Brain pericyte (primary cell): ENCODE data around the gene ITGB5.
A peak's percentile ranks its signal among the peaks of the same experiment; 100 is the strongest.
"Not testable (repeated sequence)": the region's sequence is repeated elsewhere in the genome, so short reads cannot be mapped to it uniquely, and the experiment has no call there.

ENCODE experiments used
- DNase-seq: peaks from one replicate; pipeline ENCODE4 v3.0.0-alpha.2; 2012; ENCODE audit warnings: low read depth, low spot score

ITGB5 gene

GRCh38 chr3:124837730-124838186 lies 49.4 kb downstream of the ITGB5 start:
- DNase-seq, result no peak

DNA sequence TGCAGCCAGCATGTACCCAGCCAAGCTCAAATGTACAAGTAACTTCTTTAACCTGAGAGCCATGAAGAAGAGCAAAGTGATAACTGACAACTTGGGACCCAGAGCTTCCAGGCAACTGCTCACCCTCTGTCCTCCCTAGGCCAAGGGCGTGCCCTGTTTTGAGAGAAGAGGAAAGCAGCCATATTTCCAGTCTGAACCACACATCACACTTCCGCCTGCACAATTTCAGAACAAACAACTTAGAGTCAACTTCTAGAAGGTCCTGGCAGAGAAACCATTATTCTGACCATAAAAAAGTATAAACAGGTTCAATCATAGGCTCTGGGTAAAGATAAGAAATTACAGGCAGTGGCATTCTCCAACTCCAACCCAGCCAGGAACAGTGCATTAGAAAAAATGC lies 50.1 kb downstream of the ITGB5 start:
- DNase-seq, result no peak

DNA sequence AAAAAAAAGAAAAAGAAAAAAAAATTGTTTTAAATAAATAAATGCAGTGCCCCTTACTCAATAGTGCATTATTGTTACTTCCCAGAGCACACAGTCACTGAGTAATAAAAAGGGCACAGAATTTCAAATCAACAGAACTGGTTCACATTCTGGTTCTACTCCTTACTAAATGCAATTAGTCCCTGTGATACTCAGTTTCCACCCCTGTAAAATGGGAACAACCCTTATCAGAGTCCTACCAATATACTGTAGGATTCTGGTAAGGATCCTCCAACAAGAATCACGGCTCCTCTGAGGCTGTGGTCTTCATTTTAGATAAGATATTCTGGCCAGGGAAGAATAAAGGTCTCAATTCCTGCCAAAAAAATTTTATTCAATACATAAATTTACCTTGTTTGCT lies 50.7 kb downstream of the ITGB5 start:
- no peak for DNase-seq

DNA sequence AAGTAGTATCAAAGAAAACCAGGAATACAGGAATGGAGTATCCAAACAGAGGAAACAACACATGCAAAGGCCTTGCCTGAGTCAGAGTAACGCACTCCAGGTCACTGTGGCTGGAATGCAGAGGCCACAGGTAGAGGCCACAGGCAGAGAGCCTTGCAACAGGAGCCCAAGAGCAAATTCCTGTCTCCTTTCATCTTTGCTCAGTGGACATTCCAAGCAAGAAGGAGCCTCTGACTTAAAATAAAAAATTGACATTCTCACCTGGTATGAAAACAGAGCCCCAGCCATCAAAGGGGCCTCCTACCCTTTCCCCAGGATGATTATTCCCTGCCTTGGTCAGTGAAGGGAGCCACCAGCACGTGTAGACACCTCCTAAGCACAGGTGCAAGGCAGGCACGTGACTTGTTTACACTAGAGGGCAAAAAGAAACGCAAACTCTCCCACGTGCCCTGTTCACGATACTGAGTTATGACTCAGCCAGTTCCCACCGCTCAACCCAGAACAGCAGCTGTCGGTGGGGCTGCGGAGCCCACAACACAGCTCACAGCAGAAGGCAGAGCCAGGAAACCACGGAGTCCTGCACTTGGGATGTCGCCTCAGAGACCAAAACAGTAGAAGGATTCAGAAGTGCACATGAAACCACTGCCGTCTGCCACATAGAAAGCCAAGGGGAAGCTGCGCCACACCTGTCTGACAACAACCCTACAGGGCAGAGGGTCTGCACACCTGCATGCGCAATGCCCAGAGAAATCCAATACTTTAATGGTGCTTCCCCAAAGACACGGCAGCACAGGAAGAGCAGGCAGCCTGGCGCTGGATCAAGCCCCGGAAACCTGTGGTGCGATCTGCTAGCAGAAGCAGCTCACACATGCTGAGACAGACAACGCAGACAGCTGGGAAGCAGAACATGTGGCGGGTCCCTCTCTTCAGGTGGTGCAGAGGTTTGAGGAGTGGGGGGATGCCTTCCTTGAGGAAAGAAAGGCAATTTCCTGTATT lies 52.1 kb downstream of the ITGB5 start:
- DNase-seq, result peak; percentile 87

DNA sequence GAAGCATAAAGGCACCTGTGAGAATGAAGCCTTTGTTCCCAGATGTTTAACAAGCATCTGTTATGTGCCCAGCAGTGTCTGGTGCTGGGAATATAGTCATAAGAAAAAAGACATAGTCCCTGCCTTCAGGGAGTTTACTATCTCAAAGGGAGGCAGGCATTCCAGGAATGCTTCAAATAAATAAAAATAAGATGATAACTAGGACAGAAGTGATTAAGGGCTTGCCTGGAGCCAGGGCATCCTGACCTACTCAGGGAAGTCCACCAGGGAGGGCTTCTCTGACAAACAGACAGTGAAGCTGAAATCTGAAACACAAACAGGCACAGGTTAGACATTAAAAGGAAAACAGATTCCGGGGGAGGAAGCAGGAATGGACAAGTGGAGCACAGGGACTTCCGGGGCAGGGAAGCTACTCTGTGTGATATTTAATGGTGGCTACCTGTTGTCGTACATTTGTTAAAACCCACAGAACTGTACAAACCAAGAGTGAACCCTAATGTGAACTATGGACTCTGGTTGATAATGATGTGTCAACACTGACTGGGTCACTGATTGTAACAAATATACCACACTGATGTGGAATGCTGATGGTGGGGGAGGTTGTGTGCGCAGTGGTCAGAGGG lies 53.3 kb downstream of the ITGB5 start:
- no peak for DNase-seq

GRCh38 chr3:124832782-124833709 lies 54.1 kb downstream of the ITGB5 start:
- DNase-seq, result no peak

GRCh38 chr3:124831628-124832199 lies 55.5 kb downstream of the ITGB5 start:
- no peak for DNase-seq

GRCh38 chr3:124829819-124830554 lies 57.2 kb downstream of the ITGB5 start:
- DNase-seq, result no peak

- DNase-seq, result no peak
Measured at GRCh38 chr3:124829178-124829818, 57.9 kb downstream of the ITGB5 start.

GRCh38 chr3:124827476-124828206 lies 59.5 kb downstream of the ITGB5 start:
- not testable (repeated sequence) for DNase-seq

GRCh38 chr3:124826703-124827102 lies 60.5 kb downstream of the ITGB5 start:
- no peak for DNase-seq

- no peak for DNase-seq
Measured at GRCh38 chr3:124824286-124824915, 62.8 kb downstream of the ITGB5 start.

DNA sequence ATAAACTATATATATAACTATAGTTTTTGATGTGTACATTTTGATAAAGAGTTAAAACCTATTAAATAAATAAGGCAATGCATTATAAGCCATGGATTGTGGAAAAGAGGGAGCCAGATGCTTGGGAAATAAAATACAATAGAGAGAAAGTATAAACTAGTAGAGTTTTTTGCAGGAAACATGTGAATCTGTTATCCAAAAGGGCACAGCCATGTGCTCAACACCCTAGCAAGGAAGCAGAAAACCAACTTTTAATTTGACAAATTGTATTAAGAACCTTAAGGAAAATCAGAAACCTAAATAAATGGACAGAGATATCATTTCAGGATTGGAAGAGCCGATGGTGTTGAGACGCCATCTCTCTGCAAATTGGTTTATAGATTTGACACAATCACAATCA lies 63.5 kb downstream of the ITGB5 start:
- DNase-seq, result no peak

GRCh38 chr3:124823206-124823605 lies 64.0 kb downstream of the ITGB5 start:
- no peak for DNase-seq

DNA sequence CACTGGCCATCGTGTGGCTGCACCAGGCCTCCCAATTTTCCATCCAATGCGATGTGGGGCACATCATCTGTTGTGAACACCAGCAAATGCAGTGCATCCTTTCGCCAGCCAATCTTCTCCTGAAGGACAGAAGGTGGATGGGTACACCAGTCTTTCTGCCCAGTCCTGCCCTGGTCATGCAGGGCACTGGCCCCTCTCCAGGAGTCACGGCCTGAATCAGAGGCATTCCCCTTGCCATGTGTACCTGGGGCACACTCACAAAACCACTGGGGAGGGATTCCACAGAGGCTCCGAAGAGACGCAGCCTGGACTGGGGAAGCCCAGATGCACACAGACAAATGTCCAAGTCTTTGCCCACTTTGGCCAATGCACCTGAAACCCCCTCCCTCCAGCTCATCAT lies 65.8 kb downstream of the ITGB5 start:
- DNase-seq, result no peak

DNA sequence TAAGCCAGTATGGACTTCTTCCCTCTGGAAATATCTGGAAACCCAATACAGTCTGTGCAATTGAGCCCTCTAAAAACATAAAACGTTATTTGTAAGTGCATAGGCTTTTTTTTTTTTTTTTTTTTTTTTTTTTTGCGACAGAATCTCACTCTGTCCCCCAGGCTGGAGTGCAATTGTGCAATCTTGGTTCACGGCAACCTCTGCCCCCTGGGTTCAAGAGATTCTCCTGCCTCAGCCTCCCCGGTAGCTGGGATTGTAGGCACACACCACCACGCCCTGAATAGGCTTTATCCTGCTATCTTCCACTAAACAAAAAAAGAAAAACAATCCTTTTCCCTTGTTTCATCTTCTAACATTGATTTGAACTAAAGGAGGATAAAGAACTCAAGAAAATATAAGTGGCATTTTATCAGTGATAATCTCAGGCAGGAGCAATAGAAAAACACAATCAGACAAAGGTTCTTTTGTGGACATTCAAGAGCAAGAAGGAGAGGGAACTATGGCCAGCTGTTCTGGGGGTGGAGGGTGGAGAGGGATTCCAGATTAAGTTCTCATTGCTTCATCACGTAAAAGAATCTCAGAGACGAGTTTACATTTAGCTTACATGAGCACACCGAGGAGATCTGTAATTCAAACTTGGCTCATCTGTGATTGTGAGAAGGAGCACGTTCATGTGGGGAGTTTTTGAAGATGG lies 68.6 kb downstream of the ITGB5 start:
- no peak for DNase-seq

GRCh38 chr3:124817079-124817478 lies 70.1 kb downstream of the ITGB5 start:
- DNase-seq, result no peak

- no peak for DNase-seq
Measured at GRCh38 chr3:124816206-124816605, 71.0 kb downstream of the ITGB5 start.
